Esophagus muscularis mucosa (tissue), 4 donors: ENCODE results near the gene ZNF79. TPM values are rescaled to one million over a fixed set of nuclear protein-coding genes. Genes with fewer than 3 reads are reported as not detected.

Experiments used
- DNase-seq: peaks from one replicate; pipeline ENCODE4 v3.0.0-alpha.2; 2017; ENCODE audit errors: extremely low spot score
- H3K27ac ChIP-seq, 4 donors: fragments of 200-600 bp; sonication (generic); replicated peaks in 1 of 4; 1 replicate in 3 of 4; 2 replicates in 1 of 4; pipeline ENCODE4 v1.5.1; 2016 to 2019; ENCODE audit warnings: mild to moderate bottlenecking in 1 of 4
- H3K27me3 ChIP-seq, 4 donors: fragments of 200-600 bp; sonication (generic); one replicate each; pipeline versions ENCODE4 v1.5.1 to v1.6.0; 2016 to 2019
- H3K36me3 ChIP-seq, 4 donors: fragments of 200-600 bp; sonication (generic); one replicate each; pipeline ENCODE4 v1.5.1; 2016 to 2019
- H3K4me1 ChIP-seq, 4 donors: fragments of 200-600 bp; sonication (generic); one replicate each; pipeline ENCODE4 v1.5.1; 2016 to 2019
- H3K4me3 ChIP-seq, 4 donors: fragments of 200-600 bp; sonication (generic); 1 replicate in 2 of 4; 2 replicates in 2 of 4; pipeline ENCODE4 v1.5.1; 2016 to 2019; ENCODE audit warnings: mild to moderate bottlenecking in 4 of 4, moderate library complexity in 1 of 4
- H3K9me3 ChIP-seq, 4 donors: fragments of 200-600 bp; sonication (generic); 1 replicate in 3 of 4; 2 replicates in 1 of 4; pipeline ENCODE4 v1.5.1; 2016 to 2019
- CTCF ChIP-seq, 3 experiments: fragments of 200-600 bp in 2 of 3; fragments of 450-650 bp in 1 of 3; sonication (generic) in 2 of 3; IDR thresholded peaks; one replicate each; pipeline ENCODE4 v1.5.1; 2017 to 2019; ENCODE audit warnings: antibody characterized with exemption in 3 of 3, mild to moderate bottlenecking in 2 of 3, moderate library complexity in 1 of 3
- EP300 ChIP-seq: sonication (generic); formaldehyde crosslinking; IDR thresholded peaks from one replicate; pipeline ENCODE4 v1.6.1; 2017; ENCODE audit warnings: antibody characterized with exemption
- POLR2A ChIP-seq: fragments of 450-650 bp; IDR thresholded peaks from one replicate; pipeline ENCODE4 v1.6.1; 2017; ENCODE audit warnings: antibody characterized with exemption, moderate library complexity, mild to moderate bottlenecking, low read depth
- POLR2AphosphoS5 ChIP-seq, 2 donors: sonication (generic); formaldehyde crosslinking; IDR thresholded peaks; one replicate each; pipeline ENCODE4 v1.6.1; 2017; ENCODE audit warnings: antibody characterized with exemption in 2 of 2
- WGBS: methylation state at CpG from one replicate; pipeline ENCODE4 v1.1.5; 2018; 5-methylcytosine and 5-hydroxymethylcytosine counted together
- intact Hi-C: fragments of 100-400 bp; cut with DNase I; formaldehyde crosslinking; loops from one replicate; pipeline ENCODE4 v1.15.1; 2023
- total RNA-seq, 4 donors: library from RNA; depleted of rRNA; stranded (reverse); fragments of >200 nt; gene quantifications; one replicate each; pipeline versions ENCODE4 v1.1.0 to v1.2.1, GENCODE V29; 2016

Gene ZNF79
- total RNA-seq, 4 donors from 2014 or later = 8.3 to 12.8 (median 11.2) TPM

- Histone ChIP-seq H3K4me3 (no peak overlapping the region), H3K4me1 (peaks cover 14 to 32% (median 27%) of the 10 kb centered on the region in 4 donors), H3K9me3 (no peaks in the 10 kb centered on the region), H3K27ac (no peak overlapping the region), H3K27me3 (no peaks in the 10 kb centered on the region), H3K36me3 (peaks cover 4 to 52% (median 35%) of the 10 kb centered on the region in 4 donors)
- WGBS = 96% methylated on average over 13 of the region's 14 CpGs
- TF ChIP-seq CTCF (IDR thresholded peaks at IDR 0.05) = no peak
- no peak for TF ChIP-seq POLR2A
- no peak for TF ChIP-seq EP300
- TF ChIP-seq POLR2AphosphoS5 (IDR thresholded peaks at IDR 0.05) = no peak
- intact Hi-C loops = no loop called here
- DNase-seq = no peak
Observed at GRCh38 chr9:127399736-127400269, 24.4 kb upstream of the ZNF79 start.

GRCh38 chr9:127402401-127403090 is 21.6 kb upstream of the ZNF79 start:
- TF ChIP-seq EP300 (no peak), CTCF (IDR thresholded peaks at IDR 0.05) (no peak), POLR2AphosphoS5 (IDR thresholded peaks at IDR 0.05) (no peak), POLR2A (no peak)
- intact Hi-C loops = no loop called here
- no peaks in the 10 kb centered on the region for H3K9me3 ChIP-seq
- H3K36me3 ChIP-seq = peaks cover 12 to 80% (median 54%) of the 10 kb centered on the region in 4 donors
- no peak overlapping the region for H3K27ac ChIP-seq
- no peak overlapping the region for H3K4me3 ChIP-seq
- WGBS = 93% methylated on average over 12 of the region's 18 CpGs
- no peaks in the 10 kb centered on the region for H3K27me3 ChIP-seq
- peaks cover 17 to 23% (median 18%) of the 10 kb centered on the region in 4 donors for H3K4me1 ChIP-seq
- no peak for DNase-seq

GRCh38 chr9:127403507-127404192 is 20.5 kb upstream of the ZNF79 start:
- WGBS = 98% methylated on average over 8 of the region's 22 CpGs
- no peak for DNase-seq
- Histone ChIP-seq H3K9me3 (no peaks in the 10 kb centered on the region), H3K36me3 (peaks cover 12 to 90% (median 60%) of the 10 kb centered on the region in 4 donors), H3K27ac (no peak overlapping the region), H3K4me3 (no peak overlapping the region), H3K4me1 (peaks cover 6 to 12% (median 10%) of the 10 kb centered on the region in 4 donors), H3K27me3 (no peaks in the 10 kb centered on the region)
- intact Hi-C loops = no loop called here
- TF ChIP-seq POLR2AphosphoS5 (IDR thresholded peaks at IDR 0.05) (no peak), POLR2A (no peak), CTCF (IDR thresholded peaks at IDR 0.05) (no peak), EP300 (no peak)

- intact Hi-C loops = no loop called here
- Histone ChIP-seq H3K36me3 (peaks cover 12 to 89% (median 59%) of the 10 kb centered on the region in 4 donors), H3K4me1 (peaks cover 0 to 8% (median 1%) of the 10 kb centered on the region in 4 donors), H3K9me3 (no peaks in the 10 kb centered on the region), H3K27me3 (no peaks in the 10 kb centered on the region), H3K4me3 (no peak overlapping the region), H3K27ac (no peak overlapping the region)
- 89% methylated on average over 11 of the region's 23 CpGs for WGBS
- TF ChIP-seq POLR2A (no peak), EP300 (no peak), POLR2AphosphoS5 (IDR thresholded peaks at IDR 0.05) (no peak), CTCF (IDR thresholded peaks at IDR 0.05) (no peak)
- no peak for DNase-seq
Observed at GRCh38 chr9:127404631-127405030, 19.6 kb upstream of the ZNF79 start.
